NCI-H82 treated with DMSO at 0.1 percent for 48 hours (cell line): ENCODE results near the gene HIPK4.
"Not testable (repeated sequence)": the region's sequence is repeated elsewhere in the genome, so short reads cannot be mapped to it uniquely, and the experiment has no call there.

Experiments used
- DNase-seq: peaks from one replicate; lab custom pipeline; 2025; ENCODE audit not compliant: unreplicated experiment; lab: John Stamatoyannopoulos, UW

HIPK4 gene

GRCh38 chr19:40390084-40390742 is at the start of gene HIPK4:
Gene HIPK4 (minus strand): TSS chr19:40390181. CDS start chr19:40389902, 279 bp downstream.
- DNase-seq = no peak

DNA sequence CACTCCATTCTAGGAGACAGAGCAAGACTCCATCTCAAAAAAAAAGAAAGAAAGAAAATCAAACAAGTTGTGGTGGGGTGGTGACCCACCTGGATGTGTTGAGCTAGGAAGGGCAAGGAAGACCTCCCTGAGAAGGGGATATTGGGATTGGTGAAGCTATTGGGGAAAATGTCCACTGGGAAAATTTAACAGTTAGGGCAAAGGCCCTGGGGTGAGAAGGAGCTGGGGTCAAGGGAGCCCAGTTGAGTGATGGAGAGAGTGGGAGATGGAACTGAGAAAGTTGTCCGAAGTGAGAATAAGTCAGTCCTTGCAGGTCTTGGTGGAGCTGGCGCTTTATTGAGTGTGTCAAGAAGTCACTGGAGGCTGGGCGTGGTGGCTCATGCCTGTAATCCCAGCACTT is 48.3 kb upstream of the HIPK4 start:
- no peak for DNase-seq

DNA sequence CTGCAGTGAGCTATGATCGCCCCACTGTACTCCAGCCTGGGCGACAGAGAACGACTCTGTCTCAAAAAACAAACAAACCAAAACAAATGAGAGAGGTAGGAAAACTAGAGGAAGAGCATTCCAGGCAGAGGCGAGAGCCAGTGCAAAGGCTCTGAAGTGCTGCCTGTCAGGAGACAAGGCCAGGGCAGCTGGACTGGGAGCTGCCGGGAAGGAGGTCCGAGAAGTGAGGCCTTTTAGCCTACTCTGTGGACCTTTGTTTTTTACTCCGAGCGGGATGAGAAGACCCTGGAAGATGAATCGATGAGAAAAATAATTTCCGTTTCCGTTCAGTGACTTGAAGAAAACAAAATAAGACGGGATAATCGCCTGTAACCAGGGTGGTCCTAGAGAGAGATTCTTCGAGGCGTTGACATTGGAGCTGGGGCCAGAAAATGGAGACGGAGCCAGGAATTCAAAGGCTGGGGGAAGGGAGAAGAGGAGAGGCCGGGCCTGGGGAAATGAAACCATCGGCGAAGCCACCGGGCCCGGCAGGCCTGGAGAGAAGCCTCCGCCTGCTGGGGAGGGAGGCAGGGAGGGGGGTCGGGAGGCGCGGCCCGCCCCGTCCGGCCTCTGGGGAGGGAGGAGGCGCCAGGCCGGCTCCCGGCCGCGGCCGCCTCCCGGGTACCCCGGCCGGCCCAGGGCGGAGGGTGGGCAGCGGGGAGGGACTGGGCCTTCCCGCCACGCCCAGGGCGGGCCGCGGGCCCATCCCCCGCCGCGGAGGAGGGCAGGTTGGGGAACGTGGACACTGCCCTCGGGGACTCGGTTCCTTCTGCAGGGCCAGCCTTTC is 43.6 kb upstream of the HIPK4 start:
- DNase-seq = peak; percentile 40

DNA sequence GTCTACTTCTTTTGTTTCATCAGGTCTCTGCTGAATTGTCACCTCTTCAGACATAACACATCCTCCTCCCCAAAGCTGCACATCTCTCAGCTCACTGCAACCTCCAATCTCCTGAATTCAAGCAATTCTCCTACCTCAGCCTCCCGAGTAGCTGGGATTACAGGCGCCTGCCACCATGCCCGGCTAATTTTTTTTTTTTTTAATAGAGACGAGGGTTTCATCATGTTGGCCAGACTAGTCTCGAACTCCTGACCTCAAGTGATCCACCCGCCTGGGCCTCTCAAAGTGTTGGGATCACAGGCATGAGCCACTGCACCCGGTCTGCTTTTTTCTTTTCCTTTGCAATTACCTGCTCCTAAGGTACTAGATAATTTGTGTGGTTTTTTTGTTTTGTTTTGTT is 42.8 kb upstream of the HIPK4 start:
- not testable (repeated sequence) for DNase-seq

DNA sequence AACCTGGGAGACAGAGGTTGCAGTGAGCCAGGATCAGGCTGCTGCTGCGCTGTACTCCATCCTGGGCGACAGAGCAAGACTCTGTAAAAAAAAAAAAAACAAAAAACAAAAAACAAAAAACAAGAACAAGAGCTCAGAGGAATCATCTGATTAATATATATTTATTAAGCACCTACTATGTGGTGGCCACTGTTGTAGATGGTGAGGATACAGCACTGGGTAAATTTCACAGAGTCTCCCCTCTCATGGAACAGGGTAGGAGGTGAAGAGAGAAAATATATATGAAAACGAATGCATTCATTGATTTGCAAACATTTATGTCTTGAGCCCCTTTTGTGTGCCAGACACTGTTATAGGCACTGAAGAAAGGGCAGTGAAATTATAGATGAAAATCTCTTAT is 41.7 kb upstream of the HIPK4 start:
- DNase-seq = no peak

DNA sequence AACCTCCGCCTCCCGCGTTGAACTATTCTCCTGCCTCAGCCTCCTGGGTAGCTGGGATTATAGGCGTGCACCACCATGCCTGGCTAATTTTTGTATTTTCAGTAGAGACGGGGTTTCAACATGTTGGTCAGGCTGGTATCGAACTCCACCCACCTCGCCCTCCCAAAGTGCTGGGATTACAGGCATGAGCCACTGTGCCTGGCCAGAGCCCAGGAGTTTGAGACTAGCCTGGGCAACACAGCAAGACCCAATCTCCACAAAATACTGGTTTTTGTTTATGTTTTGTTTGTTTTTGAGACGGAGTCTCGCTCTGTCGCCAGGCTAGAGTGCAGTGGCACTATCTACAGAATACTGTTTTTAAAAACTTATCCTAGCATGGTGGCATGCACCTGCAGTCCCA is 40.3 kb upstream of the HIPK4 start:
- DNase-seq = not testable (repeated sequence)

GRCh38 chr19:40428197-40428596 is 38.2 kb upstream of the HIPK4 start:
- not testable (repeated sequence) for DNase-seq

DNA sequence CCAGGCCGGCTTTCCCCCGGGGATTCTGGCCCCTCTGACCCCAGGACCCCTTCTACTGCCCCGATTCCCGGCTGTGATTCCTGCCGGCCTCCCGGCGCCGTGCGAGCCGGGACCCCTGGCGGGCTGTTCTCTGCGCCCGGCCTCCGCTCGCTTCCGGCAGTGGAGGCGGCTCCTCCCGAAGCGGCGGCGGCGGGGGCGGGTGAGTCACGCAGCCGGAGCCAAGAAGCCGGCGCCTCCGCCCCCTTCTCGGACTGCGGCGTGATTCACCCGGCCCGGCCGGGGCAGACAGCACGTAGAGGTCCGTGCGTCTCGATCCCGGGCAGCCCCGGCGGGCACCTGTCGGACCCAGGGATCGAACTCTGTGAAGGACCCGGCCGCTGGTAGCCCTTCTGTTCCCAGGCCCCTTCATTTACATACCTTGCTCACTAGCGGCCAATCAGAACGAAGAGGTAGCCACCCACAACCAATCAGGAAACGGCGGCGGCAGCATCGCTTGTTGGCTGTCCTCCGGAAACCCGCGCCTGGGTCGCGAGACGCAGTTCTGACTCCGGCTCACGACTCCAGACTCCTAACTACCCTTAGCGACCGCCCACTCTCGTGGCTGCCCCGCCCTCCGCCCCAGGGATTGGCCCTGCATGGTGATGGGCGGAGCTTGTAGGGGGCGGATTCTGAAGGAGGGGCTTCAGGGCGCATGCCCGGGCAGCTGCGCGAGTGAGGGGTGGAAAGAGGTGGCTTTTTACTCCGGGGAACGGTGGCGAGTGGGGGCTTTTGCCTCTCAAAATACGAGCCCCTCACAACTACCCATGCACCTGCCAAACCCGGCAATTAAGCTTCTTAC is 35.7 kb upstream of the HIPK4 start, which contains the start of gene SERTAD1:
TSS of gene SERTAD1 (minus strand) at position 543 of the 838 bp plus-strand sequence. CDS start 2,446 bp downstream, outside the sequence.
- DNase-seq = peak; percentile 99

DNA sequence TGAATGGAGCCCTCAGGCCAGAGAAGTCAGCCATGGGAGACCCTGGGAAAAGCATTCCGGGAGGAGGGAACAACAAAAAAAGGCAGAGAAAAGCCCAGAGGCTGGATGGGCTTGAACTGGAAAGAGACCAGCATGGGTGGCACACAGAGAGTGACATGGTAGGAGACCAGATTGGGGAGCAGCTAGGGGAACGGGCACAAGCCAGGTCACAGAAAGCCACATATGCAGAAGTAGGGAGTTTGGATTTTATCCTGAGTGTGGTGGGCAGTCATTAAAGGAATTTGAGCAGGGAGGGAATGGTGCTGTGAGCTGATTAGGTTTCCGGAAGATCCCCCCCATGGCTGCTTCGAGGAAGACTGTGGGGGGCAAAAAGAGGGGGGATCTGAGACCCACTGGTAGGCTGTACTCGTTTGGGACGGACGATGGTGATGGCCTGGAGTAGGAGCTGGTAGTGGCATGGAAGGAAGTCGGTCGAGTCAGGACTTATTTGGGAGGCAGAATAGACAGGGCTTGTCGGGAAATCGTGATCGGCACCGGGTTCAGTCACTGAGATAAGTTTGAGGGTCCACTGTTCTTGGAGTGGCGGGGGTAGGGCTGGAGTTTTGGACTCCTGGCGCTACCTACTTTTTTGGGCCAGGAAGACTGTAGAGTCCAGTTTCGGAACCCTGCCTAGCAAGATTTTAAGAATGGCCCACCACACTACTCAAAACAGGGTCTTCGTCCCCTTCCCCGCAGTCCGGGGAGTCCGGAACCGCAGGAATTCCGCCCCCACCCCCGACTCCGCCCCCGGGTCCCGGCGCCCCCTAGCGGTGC is 34.9 kb upstream of the HIPK4 start:
- DNase-seq = no peak

- DNase-seq = no peak
Measured at GRCh38 chr19:40423938-40424337, 34.0 kb upstream of the HIPK4 start.

GRCh38 chr19:40422748-40423566 is 33.0 kb upstream of the HIPK4 start:
- DNase-seq = no peak

- DNase-seq = no peak
Measured at GRCh38 chr19:40421993-40422747, 32.2 kb upstream of the HIPK4 start.

GRCh38 chr19:40420766-40421765 is 31.1 kb upstream of the HIPK4 start:
- DNase-seq = peak; percentile 88

DNA sequence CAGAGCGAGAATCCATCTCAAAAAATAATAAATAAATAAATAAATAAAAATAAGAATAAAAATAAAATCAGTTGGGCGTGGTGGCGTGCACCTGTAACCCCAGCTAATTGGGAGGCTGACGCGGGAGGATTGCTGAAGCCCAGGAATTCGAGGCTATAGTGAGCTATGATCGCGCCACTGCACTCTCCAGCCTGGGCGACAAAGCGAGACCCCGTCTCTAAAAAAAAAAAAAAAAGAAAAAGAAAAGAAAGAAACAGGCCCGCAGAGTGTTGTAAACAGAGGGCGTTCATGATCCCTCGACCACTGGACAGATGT is 30.4 kb upstream of the HIPK4 start:
- DNase-seq = no peak

- DNase-seq = no peak
Measured at GRCh38 chr19:40419780-40420179, 29.8 kb upstream of the HIPK4 start.

GRCh38 chr19:40419066-40419612 is 29.2 kb upstream of the HIPK4 start:
- DNase-seq = no peak

- DNase-seq = no peak
Measured at GRCh38 chr19:40418040-40418439, 28.1 kb upstream of the HIPK4 start.

GRCh38 chr19:40417643-40417981 is 27.6 kb upstream of the HIPK4 start:
- DNase-seq = no peak
